Activated CD4-positive, alpha-beta memory T cell treated with anti-CD3 and anti-CD28 coated beads, Interleukin-2, amount 10 ng/mL, durations not matched to agents 7 days and 5 days (primary cell): ENCODE data around the gene LKAAEAR1. TPM values are rescaled to one million over a fixed set of nuclear protein-coding genes. Genes with fewer than 3 reads are reported as not detected.

ENCODE experiments used
- CTCF ChIA-PET: fragments of 350-600 bp; sonication (Branson Sonifier 250); formaldehyde crosslinking; loops from one replicate; lab custom pipeline; 2021; ENCODE audit warnings: antibody characterized with exemption, inconsistent platforms; lab: Charles Lee
- POLR2A ChIA-PET: fragments of 350-600 bp; sonication (Branson Sonifier 250); formaldehyde crosslinking; loops from one replicate; lab custom pipeline; 2021; ENCODE audit warnings: antibody characterized with exemption; lab: Charles Lee
- DNase-seq: peaks from one replicate; pipeline ENCODE4 v3.0.0-alpha.2; 2020
- H3K27ac Mint-ChIP-seq: one replicate; pipeline ENCODE4 v1.8.0; 2021; ENCODE audit warnings: mild to moderate bottlenecking, mixed read lengths
- H3K27me3 Mint-ChIP-seq: one replicate; pipeline ENCODE4 v1.8.0; 2021; ENCODE audit warnings: mixed read lengths
- H3K36me3 Mint-ChIP-seq: one replicate; pipeline ENCODE4 v1.8.0; 2021; ENCODE audit warnings: low read depth, mixed read lengths
- H3K4me1 Mint-ChIP-seq: one replicate; pipeline ENCODE4 v1.8.0; 2021; ENCODE audit warnings: mixed read lengths
- H3K4me3 Mint-ChIP-seq: one replicate; pipeline ENCODE4 v1.8.0; 2021; ENCODE audit warnings: mild to moderate bottlenecking, mixed read lengths
- H3K9me3 Mint-ChIP-seq: one replicate; pipeline ENCODE4 v1.8.0; 2021; ENCODE audit warnings: mixed read lengths
- total RNA-seq, 2 experiments: library from RNA; stranded (reverse); gene quantifications; one replicate each; pipeline ENCODE4 v1.2.3, GENCODE V29; 2021

LKAAEAR1 gene
- total RNA-seq, 2 experiments from 2014 or later = 0.38 TPM; not detected in 1

DNA sequence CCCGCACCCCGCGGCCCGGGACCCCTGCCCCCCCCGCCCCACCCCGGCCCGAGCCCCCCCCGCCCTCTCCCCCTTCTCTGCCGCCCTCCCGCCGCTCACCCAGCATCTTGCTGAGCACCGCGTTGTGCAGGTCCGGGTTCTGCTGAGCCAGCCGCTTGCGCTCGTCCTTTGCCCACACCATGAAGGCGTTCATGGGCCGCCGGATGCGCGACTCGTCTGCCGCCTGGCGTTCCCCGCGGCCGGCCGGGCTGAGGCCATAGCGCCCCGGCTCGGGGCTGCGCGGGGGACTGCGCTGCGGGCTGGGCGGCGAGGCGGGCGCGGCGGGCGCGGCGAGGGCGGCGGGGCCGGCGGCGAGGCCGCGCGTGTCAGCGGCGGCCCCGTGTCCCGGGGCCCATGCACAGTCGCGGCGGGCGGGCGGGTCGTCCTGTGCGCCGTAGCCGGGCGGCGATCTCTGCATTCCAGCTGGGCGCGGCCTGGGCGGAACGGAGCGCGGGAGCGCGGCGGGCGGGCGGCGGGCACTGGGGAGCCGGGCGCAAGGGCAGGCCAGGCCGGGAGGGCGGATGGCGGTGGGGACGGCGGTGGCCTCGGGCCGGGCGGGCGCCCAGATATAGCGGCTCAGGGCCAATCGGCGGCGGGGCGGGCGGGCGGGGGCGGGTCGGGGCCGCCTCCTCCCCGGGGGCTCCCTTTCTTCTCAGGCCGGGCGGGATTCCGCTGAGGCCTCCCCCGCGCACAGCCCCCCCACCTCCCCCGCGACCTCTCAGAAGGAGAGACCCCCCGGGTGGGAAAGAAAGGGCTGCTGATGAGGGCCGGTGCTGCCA is 34.9 kb downstream of the LKAAEAR1 start, which contains the start of gene SOX18:
Gene SOX18, minus strand, starts transcription at position 580 of the 818 bp plus-strand sequence. Its CDS starts 123 bp downstream, at position 457.
- ChIA-PET POLR2A (interaction anchor here (1.1 kb wide), 1 partner anchor 13 kb away, joined by 4 read pairs; the partner anchor contains the start of gene TCEA2), CTCF (interaction anchor here (1.1 to 1.8 kb wide), 2 partner anchors 11 to 71 kb away, joined by 4 to 6 read pairs; no protein-coding TSS in a partner anchor)
- peak; percentile 57 for DNase-seq
- H3K27ac Mint-ChIP-seq = no peak within 1 kb of the TSS
- H3K36me3 Mint-ChIP-seq = no peaks in the 10 kb centered on the region
- H3K27me3 Mint-ChIP-seq = peaks cover 55% of the 10 kb centered on the region
- H3K4me1 Mint-ChIP-seq = peaks cover 13% of the 10 kb centered on the region
- H3K9me3 Mint-ChIP-seq = no peaks in the 10 kb centered on the region
- no peak within 1 kb of the TSS for H3K4me3 Mint-ChIP-seq

DNA sequence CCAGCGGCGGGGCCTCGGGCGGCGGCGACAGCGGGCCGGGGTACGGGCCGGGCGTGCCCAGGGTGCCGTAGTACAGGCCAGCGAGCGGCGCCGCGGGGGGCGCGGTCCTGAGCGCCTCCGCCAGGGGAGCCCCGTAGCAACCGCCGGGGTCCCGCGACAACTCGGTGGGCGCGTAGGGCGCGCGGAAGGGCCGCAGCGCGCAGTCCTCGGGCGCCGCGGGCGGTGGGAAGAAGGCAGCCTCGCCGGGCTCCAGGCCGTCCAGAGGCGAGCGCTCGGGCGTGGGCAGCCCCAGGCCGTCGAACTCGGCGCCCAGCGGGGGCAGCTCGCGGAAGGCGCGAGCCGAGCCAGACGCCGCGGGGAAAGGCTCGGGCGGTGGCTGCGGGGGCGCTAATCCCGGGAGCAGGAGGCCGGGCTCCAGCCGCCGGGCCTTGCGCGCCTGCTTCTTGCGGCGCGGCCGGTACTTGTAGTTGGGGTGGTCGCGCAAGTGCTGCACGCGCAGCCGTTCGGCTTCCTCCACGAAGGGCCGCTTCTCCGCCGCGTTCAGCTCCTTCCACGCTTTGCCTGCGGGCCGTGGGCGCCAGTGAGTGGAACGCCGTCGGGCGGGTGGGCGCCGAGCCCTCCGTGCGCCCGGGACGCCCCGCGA is 35.7 kb downstream of the LKAAEAR1 start:
- POLR2A ChIA-PET = no interaction called here
- H3K4me1 Mint-ChIP-seq = peaks cover 14% of the 10 kb centered on the region
- peaks cover 58% of the 10 kb centered on the region for H3K27me3 Mint-ChIP-seq
- no peak for DNase-seq
- CTCF ChIA-PET = interaction anchor here (0.6 to 1.8 kb wide), 2 partner anchors 10 to 77 kb away, joined by 3 to 6 read pairs; no protein-coding TSS in a partner anchor
- H3K9me3 Mint-ChIP-seq = no peaks in the 10 kb centered on the region
- H3K27ac Mint-ChIP-seq = no peak overlapping the region
- H3K4me3 Mint-ChIP-seq = no peak overlapping the region
- no peaks in the 10 kb centered on the region for H3K36me3 Mint-ChIP-seq

DNA sequence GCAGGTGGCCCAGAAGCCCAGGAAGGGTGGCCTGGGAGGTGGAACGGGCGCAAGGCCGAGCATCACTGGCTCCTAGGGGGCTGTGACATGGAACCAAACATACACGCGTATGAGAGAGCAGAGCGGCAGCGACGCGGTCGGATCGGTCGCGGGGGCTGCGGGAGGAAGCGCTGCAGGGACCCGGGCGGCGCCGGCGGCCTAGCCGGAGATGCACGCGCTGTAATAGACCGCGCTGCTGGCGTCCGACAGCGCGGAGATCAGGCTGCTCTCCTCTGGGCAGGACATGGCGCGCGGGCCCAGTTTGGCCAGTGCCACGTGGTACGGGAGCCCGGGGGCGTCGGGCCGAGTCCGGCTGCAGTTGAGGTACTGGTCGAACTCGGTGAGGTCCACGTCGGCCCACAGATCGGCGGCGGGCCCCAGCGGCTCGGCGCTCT is 36.2 kb downstream of the LKAAEAR1 start:
- Mint-ChIP-seq H3K4me1 (peaks cover 15% of the 10 kb centered on the region), H3K27ac (no peak overlapping the region), H3K9me3 (no peaks in the 10 kb centered on the region), H3K4me3 (no peak overlapping the region), H3K27me3 (peaks cover 55% of the 10 kb centered on the region), H3K36me3 (no peaks in the 10 kb centered on the region)
- DNase-seq = no peak
- ChIA-PET CTCF (interaction anchor here (1.8 kb wide), 1 partner anchor 9 kb away, joined by 6 read pairs; no protein-coding TSS in a partner anchor), POLR2A (no interaction called here)

DNA sequence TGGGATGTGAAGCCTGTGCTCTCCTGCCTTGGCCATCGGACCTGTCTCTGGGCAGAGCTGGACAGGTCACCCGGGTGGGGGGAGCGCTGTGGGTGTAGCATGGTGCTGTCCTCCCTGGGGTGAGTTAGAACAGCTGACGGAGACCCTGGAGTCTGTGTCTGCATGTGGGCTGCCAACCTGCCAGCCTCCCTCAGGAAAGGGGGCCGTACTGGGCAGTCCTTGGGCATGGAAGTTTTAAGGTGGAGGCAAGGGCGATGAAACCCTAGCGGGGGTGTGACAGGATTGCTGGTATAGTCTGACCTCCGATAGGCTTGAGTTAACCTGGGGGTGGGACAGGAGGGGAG is 37.2 kb downstream of the LKAAEAR1 start:
- Mint-ChIP-seq H3K4me3 (no peak overlapping the region), H3K27ac (no peak overlapping the region), H3K4me1 (peaks cover 18% of the 10 kb centered on the region), H3K27me3 (peaks cover 55% of the 10 kb centered on the region), H3K9me3 (no peaks in the 10 kb centered on the region), H3K36me3 (no peaks in the 10 kb centered on the region)
- ChIA-PET CTCF (interaction anchor here (1.5 kb wide), 1 partner anchor 9 kb away, joined by 6 read pairs; no protein-coding TSS in a partner anchor), POLR2A (no interaction called here)
- DNase-seq = no peak

DNA sequence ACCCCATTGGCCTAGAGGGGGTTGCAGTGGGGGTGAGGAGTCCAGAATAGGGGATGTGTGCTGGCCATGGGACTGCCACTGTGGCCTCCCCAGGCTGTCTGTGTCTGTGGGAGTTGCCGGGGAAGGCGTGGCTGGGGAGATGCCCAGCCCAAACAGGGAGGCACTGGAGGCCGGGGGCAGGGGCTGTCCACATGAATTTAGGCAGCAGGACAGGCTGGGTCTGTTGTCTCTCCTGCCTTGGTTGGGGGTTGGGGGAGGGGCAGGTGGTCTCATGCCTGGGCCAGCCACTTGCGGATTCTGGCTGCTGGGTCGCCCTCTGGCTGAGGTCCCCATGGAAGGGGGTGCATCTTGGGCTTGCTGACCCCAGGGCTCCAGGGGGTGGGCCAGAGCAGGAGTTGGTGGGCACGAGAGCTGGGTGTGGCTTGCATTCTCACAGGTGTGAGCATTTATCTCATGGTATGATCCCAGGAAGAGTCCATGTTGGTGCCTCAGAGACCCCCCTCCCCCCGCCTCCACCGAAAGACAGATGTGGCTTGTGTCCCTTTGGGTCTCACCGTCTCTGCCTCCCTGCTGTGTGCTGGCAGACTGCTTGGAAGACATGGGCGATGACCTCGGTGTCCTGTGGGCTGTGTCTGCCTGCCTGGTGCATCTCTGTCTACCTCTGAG is 38.7 kb downstream of the LKAAEAR1 start:
- no peaks in the 10 kb centered on the region for H3K9me3 Mint-ChIP-seq
- H3K36me3 Mint-ChIP-seq = no peaks in the 10 kb centered on the region
- no peak overlapping the region for H3K4me3 Mint-ChIP-seq
- ChIA-PET POLR2A (interaction anchor here (1.8 kb wide), 1 partner anchor 8 kb away, joined by 6 read pairs; no protein-coding TSS in a partner anchor), CTCF (interaction anchor here (1.3 kb wide), 1 partner anchor 16 kb away, joined by 3 read pairs; no protein-coding TSS in a partner anchor)
- H3K4me1 Mint-ChIP-seq = peaks cover 27% of the 10 kb centered on the region
- DNase-seq = no peak
- no peak overlapping the region for H3K27ac Mint-ChIP-seq
- H3K27me3 Mint-ChIP-seq = peaks cover 44% of the 10 kb centered on the region

DNA sequence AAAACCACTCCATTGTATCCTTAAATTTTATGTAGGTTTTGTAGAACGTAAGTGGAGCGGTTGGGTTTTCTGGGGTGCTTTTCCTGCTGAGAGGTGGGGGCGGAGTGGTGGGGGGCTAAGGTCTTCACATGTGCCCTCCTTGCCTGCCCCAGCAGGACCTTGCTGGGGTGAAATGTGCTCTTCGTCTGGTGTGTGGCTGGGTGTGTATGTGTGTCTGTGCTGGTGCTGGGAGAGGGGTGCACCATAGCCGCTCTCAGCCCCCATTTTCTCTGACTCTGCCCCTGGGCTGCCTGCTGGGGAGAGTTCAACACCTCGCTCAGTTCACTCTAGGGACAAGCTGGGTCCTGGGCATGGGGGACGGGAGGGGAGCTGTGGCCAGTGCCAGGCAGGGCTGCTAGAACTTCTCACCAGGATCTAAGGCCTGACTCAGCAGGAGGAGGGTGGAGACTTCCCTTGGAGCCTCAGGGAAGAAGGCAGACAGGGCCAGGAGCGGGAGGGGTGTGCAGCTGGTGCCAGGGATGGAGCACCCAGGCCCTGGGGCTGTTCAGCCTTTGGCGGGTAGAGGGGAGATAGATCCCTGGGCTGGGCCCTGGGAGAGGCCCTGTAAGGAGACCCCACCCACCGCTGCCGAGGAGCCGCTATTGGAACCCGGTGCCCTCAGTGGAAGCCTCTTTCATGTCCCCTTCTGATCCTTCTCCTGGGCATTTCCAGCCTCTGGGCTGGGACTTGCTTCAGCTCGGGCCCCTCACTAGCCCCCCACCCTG is 39.5 kb downstream of the LKAAEAR1 start:
- Mint-ChIP-seq H3K27ac (no peak overlapping the region), H3K4me3 (no peak overlapping the region), H3K36me3 (no peaks in the 10 kb centered on the region), H3K27me3 (peaks cover 39% of the 10 kb centered on the region), H3K9me3 (no peaks in the 10 kb centered on the region), H3K4me1 (peaks cover 34% of the 10 kb centered on the region)
- POLR2A ChIA-PET = interaction anchor here (1.8 kb wide), 1 partner anchor 9 kb away, joined by 6 read pairs; no protein-coding TSS in a partner anchor
- CTCF ChIA-PET = interaction anchor here (0.9 to 1.3 kb wide), 3 partner anchors 13 to 64 kb away, joined by 3 to 4 read pairs (median 3); partner anchors contain the start of gene PRPF6
- DNase-seq = no peak

DNA sequence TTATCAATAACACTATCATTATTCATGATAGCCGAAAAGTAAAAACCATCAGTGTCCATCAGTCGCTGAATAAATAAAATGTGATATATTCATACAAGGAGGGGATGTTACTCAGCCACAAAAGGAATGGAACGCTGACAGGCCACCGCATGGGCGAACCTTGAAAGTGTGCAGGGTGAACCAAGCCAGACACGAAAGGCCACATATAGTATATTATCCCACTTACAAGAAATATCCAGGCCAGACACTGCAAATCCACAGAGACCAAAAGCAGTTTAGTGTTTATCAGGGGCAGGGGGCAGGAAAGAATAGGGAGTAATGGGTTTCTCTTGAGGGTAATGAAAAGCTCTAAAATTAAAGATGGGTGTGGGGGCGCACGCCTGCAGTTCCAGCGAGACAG is 40.4 kb downstream of the LKAAEAR1 start:
- peaks cover 38% of the 10 kb centered on the region for H3K4me1 Mint-ChIP-seq
- CTCF ChIA-PET = interaction anchor here (0.6 to 1.3 kb wide), 4 partner anchors 10 to 63 kb away, joined by 3 to 4 read pairs (median 3); partner anchors contain the start of gene PRPF6
- H3K27ac Mint-ChIP-seq = peak overlapping the region; percentile 23
- POLR2A ChIA-PET = interaction anchor here (0.6 to 1.8 kb wide), 2 partner anchors 10 to 294 kb away, joined by 3 to 6 read pairs; no protein-coding TSS in a partner anchor
- H3K36me3 Mint-ChIP-seq = no peaks in the 10 kb centered on the region
- peaks cover 37% of the 10 kb centered on the region for H3K27me3 Mint-ChIP-seq
- no peak overlapping the region for H3K4me3 Mint-ChIP-seq
- DNase-seq = no peak
- H3K9me3 Mint-ChIP-seq = no peaks in the 10 kb centered on the region

DNA sequence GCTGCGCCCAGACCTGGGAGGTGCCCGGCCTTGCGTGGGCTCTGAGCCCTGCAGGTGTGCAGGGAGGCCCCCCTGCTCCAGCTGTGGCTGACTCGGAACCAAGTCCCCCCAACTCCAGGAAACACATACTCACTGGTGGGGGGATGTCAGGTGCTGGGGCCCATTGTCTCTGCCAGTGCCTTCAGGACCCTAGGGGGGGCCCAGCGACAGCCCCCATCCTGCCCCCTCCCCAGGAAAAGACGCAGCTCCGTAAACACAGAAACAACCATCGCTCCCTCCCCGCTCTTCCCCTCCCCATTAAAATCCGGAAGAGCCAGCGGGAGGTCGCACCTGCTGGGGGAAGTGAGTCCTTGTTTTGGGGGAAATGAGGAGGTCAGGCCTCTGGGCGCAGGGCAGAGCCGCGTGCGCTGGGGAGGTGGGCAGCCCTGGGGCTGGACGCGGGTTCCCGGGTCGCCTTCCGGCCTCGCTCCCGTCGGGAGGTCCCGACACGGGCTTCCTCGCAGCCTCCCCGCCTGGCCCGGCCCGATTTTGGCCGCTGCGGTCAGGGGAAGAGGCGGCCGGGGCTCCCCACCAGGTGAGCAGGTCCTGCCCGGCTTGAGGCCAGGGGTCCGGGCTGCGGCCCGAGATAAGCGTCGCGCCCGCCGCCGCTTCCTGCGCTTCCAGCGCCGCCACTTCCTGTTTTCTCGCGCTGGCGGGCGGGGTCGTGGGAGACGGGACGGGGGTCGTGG is 42.0 kb downstream of the LKAAEAR1 start:
- Mint-ChIP-seq H3K36me3 (no peaks in the 10 kb centered on the region), H3K4me1 (peaks cover 44% of the 10 kb centered on the region), H3K4me3 (peak overlapping the region; percentile 68), H3K9me3 (no peaks in the 10 kb centered on the region), H3K27me3 (peaks cover 29% of the 10 kb centered on the region), H3K27ac (no peak overlapping the region)
- DNase-seq = no peak
- ChIA-PET POLR2A (interaction anchor here (1.0 to 7.2 kb wide), 4 partner anchors 15 to 306 kb away, joined by 3 to 83 read pairs (median 4); partner anchors contain the start of genes LIME1, PRPF6 and SAMD10), CTCF (interaction anchor here (1.6 to 6.8 kb wide), 2 partner anchors 15 to 61 kb away, joined by 5 to 117 read pairs; partner anchors contain the start of genes PRPF6 and SAMD10)

DNA sequence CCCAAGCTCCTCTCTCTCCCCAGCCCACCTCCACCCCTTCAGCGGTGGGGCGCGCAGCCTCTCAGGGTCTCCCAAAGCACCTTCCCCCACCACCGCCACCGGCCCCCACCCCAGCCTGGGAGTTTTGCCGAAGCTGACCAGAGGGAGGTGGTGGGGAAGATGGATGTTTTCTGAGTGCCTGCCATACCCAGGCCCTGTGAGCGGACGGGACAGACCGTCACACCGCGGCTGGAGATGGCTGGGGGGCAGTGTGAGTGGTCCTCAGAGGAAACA is 42.5 kb downstream of the LKAAEAR1 start:
- ChIA-PET POLR2A (interaction anchor here (1.0 to 7.2 kb wide), 5 partner anchors 16 to 306 kb away, joined by 3 to 83 read pairs (median 4); partner anchors contain the start of genes LIME1, PRPF6, SAMD10 and UCKL1), CTCF (interaction anchor here (0.8 to 6.8 kb wide), 5 partner anchors 13 to 61 kb away, joined by 3 to 117 read pairs (median 3); partner anchors contain the start of genes PRPF6, RGS19 and SAMD10)
- H3K4me1 Mint-ChIP-seq = peaks cover 49% of the 10 kb centered on the region
- H3K4me3 Mint-ChIP-seq = peak overlapping the region; percentile 17
- H3K27ac Mint-ChIP-seq = no peak overlapping the region
- no peaks in the 10 kb centered on the region for H3K9me3 Mint-ChIP-seq
- H3K36me3 Mint-ChIP-seq = no peaks in the 10 kb centered on the region
- DNase-seq = no peak
- H3K27me3 Mint-ChIP-seq = peaks cover 24% of the 10 kb centered on the region

DNA sequence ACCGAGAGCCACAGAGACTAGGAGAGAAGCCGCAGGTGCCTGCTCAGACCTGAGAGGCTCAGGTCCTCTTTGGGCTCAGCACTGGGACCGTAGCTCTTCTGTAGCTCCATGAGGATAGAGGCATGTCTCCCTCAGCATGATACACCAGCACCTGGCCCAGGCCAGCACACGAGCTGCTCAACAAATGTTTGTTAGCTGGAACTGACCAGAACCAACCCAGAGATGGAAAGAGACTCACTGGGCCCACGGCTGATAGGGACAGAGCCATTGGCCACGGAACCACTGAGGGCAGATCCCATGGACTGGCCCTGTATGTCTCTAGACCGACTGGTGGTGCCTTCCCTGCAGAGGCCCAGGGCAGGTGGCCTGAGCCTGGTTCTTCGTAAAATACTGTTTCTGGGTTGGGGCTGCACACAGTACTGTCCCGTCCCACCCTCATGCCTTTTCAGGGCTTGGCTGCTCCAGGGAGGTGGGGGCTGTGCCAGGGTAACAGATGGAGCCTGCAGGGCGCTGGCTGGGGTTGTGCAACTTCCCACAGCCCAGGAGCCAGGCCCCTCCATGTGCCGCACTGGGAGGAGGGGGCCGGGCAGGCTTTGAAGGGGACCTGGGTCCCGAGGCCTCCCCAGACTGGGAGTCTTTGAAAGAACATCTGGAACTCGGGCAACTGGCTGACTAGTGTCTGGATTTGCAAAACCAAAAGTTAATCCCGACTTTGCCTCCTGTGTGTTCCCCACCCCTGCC is 43.0 kb downstream of the LKAAEAR1 start:
- ChIA-PET CTCF (interaction anchor here (0.8 to 6.8 kb wide), 6 partner anchors 13 to 60 kb away, joined by 3 to 117 read pairs (median 4); partner anchors contain the start of genes PRPF6, RGS19, SAMD10 and TCEA2), POLR2A (interaction anchor here (1.0 to 7.2 kb wide), 6 partner anchors 16 to 305 kb away, joined by 3 to 83 read pairs (median 4); partner anchors contain the start of genes LIME1, PRPF6, SAMD10 and UCKL1)
- Mint-ChIP-seq H3K27ac (no peak overlapping the region), H3K27me3 (peaks cover 20% of the 10 kb centered on the region), H3K4me3 (peak overlapping the region; percentile 24), H3K9me3 (no peaks in the 10 kb centered on the region), H3K36me3 (no peaks in the 10 kb centered on the region), H3K4me1 (peaks cover 53% of the 10 kb centered on the region)
- no peak for DNase-seq
